ENCODE measurements around the gene MANF. TPM values are rescaled to one million over a fixed set of nuclear protein-coding genes. Genes with fewer than 3 reads are reported as not detected.
"Not testable (repeated sequence)": the region's sequence is repeated elsewhere in the genome, so short reads cannot be mapped to it uniquely, and the experiment has no call there.

Gene MANF
- total RNA-seq, 1 donor from 2014 or later = 125 TPM

DNA sequence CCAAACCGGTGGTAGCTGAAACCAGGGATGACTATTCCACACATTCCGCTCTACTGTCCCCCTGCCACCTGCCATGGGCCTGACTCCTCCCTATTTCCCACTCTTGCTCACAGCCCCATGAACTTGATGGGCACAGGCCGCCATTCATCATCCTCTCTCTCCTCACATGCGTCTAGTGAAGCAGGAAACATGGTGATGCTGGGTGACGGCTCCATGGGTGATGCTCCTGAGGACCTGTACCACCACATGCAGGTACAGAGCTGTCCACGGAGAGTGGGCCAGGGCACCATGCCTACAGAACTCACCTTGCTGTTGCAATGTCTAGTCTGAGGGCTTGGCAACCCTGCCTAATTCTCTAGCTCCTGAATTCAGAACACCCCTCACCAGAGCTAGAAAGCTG, 23.3 kb upstream of the MANF start:
- no peak overlapping the region for H3K27ac ChIP-seq (ENCODE audit: low read depth, low read length)
- peaks cover 11% of the 10 kb centered on the region for H3K9me3 Mint-ChIP-seq (ENCODE audit: unreplicated experiment)
- FAIRE-seq = no peak
- TF ChIP-seq EZH2 (IDR thresholded peaks at IDR 0.05; ENCODE audit: insufficient read depth, low read length) = no peak
- TF ChIP-seq, protein P1, sequence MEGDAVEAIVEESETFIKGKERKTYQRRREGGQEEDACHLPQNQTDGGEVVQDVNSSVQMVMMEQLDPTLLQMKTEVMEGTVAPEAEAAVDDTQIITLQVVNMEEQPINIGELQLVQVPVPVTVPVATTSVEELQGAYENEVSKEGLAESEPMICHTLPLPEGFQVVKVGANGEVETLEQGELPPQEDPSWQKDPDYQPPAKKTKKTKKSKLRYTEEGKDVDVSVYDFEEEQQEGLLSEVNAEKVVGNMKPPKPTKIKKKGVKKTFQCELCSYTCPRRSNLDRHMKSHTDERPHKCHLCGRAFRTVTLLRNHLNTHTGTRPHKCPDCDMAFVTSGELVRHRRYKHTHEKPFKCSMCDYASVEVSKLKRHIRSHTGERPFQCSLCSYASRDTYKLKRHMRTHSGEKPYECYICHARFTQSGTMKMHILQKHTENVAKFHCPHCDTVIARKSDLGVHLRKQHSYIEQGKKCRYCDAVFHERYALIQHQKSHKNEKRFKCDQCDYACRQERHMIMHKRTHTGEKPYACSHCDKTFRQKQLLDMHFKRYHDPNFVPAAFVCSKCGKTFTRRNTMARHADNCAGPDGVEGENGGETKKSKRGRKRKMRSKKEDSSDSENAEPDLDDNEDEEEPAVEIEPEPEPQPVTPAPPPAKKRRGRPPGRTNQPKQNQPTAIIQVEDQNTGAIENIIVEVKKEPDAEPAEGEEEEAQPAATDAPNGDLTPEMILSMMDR (IDR thresholded peaks at IDR 0.05; ENCODE audit: insufficient read depth, low read depth, low read length) = no peak
- H3K4me1 Mint-ChIP-seq (ENCODE audit: low read depth, unreplicated experiment) = no peaks in the 10 kb centered on the region
- peaks cover 5% of the 10 kb centered on the region for H3K27me3 Mint-ChIP-seq (ENCODE audit: low read depth, unreplicated experiment)
- no peaks in the 10 kb centered on the region for H3K36me3 ChIP-seq (ENCODE audit: insufficient read depth, low read length)
- H3K27ac Mint-ChIP-seq (ENCODE audit: unreplicated experiment) = no peak overlapping the region
- no peak overlapping the region for H3K9ac ChIP-seq (ENCODE audit: low read length)
- no peak overlapping the region for H2AFZ ChIP-seq (ENCODE audit: low read depth, low read length)
- no peaks in the 10 kb centered on the region for H3K27me3 ChIP-seq (ENCODE audit: insufficient read depth, low read length)
- H3K79me2 ChIP-seq (ENCODE audit: insufficient read depth, low read length) = no peaks in the 10 kb centered on the region
- no peak for DNase-seq (ENCODE audit: low read depth)
- no peaks in the 10 kb centered on the region for H3K9me3 ChIP-seq (ENCODE audit: insufficient read depth, low read depth, low read length)
- H3K4me2 ChIP-seq (ENCODE audit: low read length) = no peak overlapping the region
- peaks cover 3% of the 10 kb centered on the region for H3K36me3 Mint-ChIP-seq (ENCODE audit: low read depth, unreplicated experiment)
- H3K4me3 Mint-ChIP-seq (ENCODE audit: unreplicated experiment) = no peak overlapping the region
- H4K20me1 ChIP-seq (ENCODE audit: insufficient read depth, low read length) = no peaks in the 10 kb centered on the region
- H3K4me1 ChIP-seq (ENCODE audit: insufficient read depth, low read length) = no peaks in the 10 kb centered on the region
- H3K4me3 ChIP-seq (ENCODE audit: insufficient read depth, low read depth, low read length) = no peak overlapping the region

DNA sequence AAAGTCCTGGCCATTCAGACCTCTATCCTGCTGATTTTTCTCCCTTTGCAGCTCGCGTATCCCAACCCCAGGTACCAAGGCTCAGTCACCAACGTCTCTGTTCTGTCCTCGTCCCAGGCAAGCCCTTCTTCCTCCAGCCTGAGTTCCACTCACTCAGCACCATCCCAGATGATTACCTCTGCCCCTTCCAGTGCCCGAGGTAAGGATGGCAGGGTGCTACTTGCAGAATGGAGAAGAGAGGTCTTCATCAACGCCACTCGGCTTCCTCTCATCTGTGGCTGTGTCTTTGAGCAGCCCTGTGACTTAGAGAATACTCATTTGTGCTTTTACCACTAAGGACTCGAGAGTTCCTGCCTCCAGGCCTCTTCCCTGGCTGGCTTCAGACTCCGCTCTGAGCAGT, 22.6 kb upstream of the MANF start:
- peaks cover 2% of the 10 kb centered on the region for H3K36me3 Mint-ChIP-seq (ENCODE audit: low read depth, unreplicated experiment)
- no peak for TF ChIP-seq EZH2 (IDR thresholded peaks at IDR 0.05; ENCODE audit: insufficient read depth, low read length)
- TF ChIP-seq, protein P1 (IDR thresholded peaks at IDR 0.05; ENCODE audit: insufficient read depth, low read depth, low read length) = no peak
- no peak overlapping the region for H3K27ac Mint-ChIP-seq (ENCODE audit: unreplicated experiment)
- no peaks in the 10 kb centered on the region for H3K9me3 ChIP-seq (ENCODE audit: insufficient read depth, low read depth, low read length)
- DNase-seq (ENCODE audit: low read depth) (no peak), FAIRE-seq (no peak)
- H3K27me3 ChIP-seq (ENCODE audit: insufficient read depth, low read length) = no peaks in the 10 kb centered on the region
- H3K9ac ChIP-seq (ENCODE audit: low read length) = no peak overlapping the region
- no peaks in the 10 kb centered on the region for H3K4me1 ChIP-seq (ENCODE audit: insufficient read depth, low read length)
- no peaks in the 10 kb centered on the region for H3K36me3 ChIP-seq (ENCODE audit: insufficient read depth, low read length)
- H3K4me2 ChIP-seq (ENCODE audit: low read length) = no peak overlapping the region
- H3K9me3 Mint-ChIP-seq (ENCODE audit: unreplicated experiment) = peaks cover 13% of the 10 kb centered on the region
- H3K79me2 ChIP-seq (ENCODE audit: insufficient read depth, low read length) = no peaks in the 10 kb centered on the region
- H4K20me1 ChIP-seq (ENCODE audit: insufficient read depth, low read length) = no peaks in the 10 kb centered on the region
- no peak overlapping the region for H3K4me3 ChIP-seq (ENCODE audit: insufficient read depth, low read depth, low read length)
- no peak overlapping the region for H3K27ac ChIP-seq (ENCODE audit: low read depth, low read length)
- H2AFZ ChIP-seq (ENCODE audit: low read depth, low read length) = no peak overlapping the region
- H3K27me3 Mint-ChIP-seq (ENCODE audit: low read depth, unreplicated experiment) = peaks cover 5% of the 10 kb centered on the region
- H3K4me1 Mint-ChIP-seq (ENCODE audit: low read depth, unreplicated experiment) = no peaks in the 10 kb centered on the region
- H3K4me3 Mint-ChIP-seq (ENCODE audit: unreplicated experiment) = no peak overlapping the region

DNA sequence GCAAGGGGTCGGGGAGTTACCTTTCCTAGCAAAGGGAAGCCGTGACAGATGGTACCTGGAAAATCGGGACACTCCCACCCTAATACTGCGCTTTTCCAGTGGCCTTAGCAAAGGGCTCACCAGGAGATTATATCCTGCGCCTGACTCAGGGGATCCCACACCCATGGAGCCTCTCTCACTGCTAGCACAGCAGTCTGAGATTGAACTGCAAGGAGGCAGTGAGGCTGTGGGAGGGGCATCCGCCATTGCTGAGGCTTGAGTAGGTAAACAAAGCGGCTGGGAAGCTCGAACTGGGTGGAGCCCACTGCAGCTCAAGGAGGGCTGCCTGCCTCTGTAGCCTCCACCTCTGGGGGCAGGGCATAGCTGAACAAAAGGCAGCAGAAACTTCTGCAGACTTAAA, 16.8 kb upstream of the MANF start:
- not testable (repeated sequence) for H3K4me1 ChIP-seq (ENCODE audit: insufficient read depth, low read length); FAIRE-seq; H4K20me1 ChIP-seq (ENCODE audit: insufficient read depth, low read length); H3K79me2 ChIP-seq (ENCODE audit: insufficient read depth, low read length); H3K36me3 Mint-ChIP-seq (ENCODE audit: low read depth, unreplicated experiment); H3K9me3 ChIP-seq (ENCODE audit: insufficient read depth, low read depth, low read length); H3K27ac ChIP-seq (ENCODE audit: low read depth, low read length); H3K4me1 Mint-ChIP-seq (ENCODE audit: low read depth, unreplicated experiment); H3K27me3 ChIP-seq (ENCODE audit: insufficient read depth, low read length); H3K4me2 ChIP-seq (ENCODE audit: low read length); DNase-seq (ENCODE audit: low read depth); H2AFZ ChIP-seq (ENCODE audit: low read depth, low read length); H3K9ac ChIP-seq (ENCODE audit: low read length); H3K4me3 ChIP-seq (ENCODE audit: insufficient read depth, low read depth, low read length); H3K27ac Mint-ChIP-seq (ENCODE audit: unreplicated experiment); H3K27me3 Mint-ChIP-seq (ENCODE audit: low read depth, unreplicated experiment); H3K4me3 Mint-ChIP-seq (ENCODE audit: unreplicated experiment); H3K36me3 ChIP-seq (ENCODE audit: insufficient read depth, low read length)
- peaks cover 13% of the 10 kb centered on the region for H3K9me3 Mint-ChIP-seq (ENCODE audit: unreplicated experiment)

Measured in astrocyte (in vitro differentiated cells and primary cell).